Activated naive CD8-positive, alpha-beta T cell treated with anti-CD3 and anti-CD28 coated beads, Interleukin-2, amount 50 U/mL, for 16 hours (primary cell): ENCODE data around the gene MYO3A.

Source experiments
- DNase-seq: peaks from one replicate; pipeline ENCODE4 v3.0.0-alpha.2; 2020; ENCODE audit warnings: low read depth, low spot score

The MYO3A gene, protein sequence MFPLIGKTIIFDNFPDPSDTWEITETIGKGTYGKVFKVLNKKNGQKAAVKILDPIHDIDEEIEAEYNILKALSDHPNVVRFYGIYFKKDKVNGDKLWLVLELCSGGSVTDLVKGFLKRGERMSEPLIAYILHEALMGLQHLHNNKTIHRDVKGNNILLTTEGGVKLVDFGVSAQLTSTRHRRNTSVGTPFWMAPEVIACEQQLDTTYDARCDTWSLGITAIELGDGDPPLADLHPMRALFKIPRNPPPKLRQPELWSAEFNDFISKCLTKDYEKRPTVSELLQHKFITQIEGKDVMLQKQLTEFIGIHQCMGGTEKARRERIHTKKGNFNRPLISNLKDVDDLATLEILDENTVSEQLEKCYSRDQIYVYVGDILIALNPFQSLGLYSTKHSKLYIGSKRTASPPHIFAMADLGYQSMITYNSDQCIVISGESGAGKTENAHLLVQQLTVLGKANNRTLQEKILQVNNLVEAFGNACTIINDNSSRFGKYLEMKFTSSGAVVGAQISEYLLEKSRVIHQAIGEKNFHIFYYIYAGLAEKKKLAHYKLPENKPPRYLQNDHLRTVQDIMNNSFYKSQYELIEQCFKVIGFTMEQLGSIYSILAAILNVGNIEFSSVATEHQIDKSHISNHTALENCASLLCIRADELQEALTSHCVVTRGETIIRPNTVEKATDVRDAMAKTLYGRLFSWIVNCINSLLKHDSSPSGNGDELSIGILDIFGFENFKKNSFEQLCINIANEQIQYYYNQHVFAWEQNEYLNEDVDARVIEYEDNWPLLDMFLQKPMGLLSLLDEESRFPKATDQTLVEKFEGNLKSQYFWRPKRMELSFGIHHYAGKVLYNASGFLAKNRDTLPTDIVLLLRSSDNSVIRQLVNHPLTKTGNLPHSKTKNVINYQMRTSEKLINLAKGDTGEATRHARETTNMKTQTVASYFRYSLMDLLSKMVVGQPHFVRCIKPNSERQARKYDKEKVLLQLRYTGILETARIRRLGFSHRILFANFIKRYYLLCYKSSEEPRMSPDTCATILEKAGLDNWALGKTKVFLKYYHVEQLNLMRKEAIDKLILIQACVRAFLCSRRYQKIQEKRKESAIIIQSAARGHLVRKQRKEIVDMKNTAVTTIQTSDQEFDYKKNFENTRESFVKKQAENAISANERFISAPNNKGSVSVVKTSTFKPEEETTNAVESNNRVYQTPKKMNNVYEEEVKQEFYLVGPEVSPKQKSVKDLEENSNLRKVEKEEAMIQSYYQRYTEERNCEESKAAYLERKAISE (N-terminal part only)

DNA sequence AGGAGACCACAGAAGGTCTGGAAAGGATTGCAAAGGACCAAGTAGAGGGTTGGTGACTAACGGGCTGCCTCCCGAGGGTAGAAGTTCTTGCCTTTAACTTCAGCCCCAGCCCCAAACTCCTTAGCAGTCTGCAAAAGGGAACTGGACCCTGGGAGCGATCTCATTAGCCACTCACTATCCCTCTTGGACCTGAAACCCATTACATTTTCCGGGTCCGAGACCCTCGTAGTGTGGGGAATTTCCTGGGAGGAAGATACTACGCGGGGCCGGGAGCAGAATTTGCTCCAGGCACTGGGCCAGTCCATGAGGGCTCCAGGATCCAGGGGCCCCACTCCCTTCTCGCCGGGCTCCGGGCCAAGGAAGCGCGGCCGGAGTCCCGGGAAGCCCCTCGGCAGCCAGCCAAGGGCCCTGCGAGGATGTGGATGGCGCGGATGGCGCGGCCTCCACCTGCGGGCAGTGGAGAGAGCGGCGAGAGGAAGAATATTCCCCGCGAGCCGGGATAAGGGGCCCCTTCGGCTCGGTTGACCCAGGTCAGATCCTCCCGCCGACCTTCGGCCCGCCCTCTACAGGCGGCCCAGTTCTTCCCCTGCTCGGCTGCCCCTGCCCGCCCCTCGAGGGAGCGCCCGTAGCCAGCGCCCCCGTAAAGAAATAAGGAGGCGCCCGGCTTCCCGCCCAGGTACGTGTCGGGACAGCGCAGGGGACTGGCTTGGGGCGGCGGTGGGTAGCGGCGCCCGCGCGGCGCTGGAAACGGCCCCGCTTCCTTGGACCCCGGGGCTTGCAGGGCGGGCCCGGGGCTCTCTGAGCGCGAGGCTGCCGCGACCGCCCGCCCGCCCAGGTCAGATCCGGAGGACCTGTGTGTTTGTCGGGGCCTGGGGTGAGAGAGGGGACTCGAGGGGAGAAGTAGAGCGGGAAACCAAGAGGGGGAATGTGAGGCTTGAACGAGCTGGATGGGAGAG, at the start of gene MYO3A:
Gene MYO3A (plus strand): TSS at position 577 of the 956 bp plus-strand sequence. CDS start 17,882 bp downstream, outside the sequence.
- DNase-seq, result no peak

DNA sequence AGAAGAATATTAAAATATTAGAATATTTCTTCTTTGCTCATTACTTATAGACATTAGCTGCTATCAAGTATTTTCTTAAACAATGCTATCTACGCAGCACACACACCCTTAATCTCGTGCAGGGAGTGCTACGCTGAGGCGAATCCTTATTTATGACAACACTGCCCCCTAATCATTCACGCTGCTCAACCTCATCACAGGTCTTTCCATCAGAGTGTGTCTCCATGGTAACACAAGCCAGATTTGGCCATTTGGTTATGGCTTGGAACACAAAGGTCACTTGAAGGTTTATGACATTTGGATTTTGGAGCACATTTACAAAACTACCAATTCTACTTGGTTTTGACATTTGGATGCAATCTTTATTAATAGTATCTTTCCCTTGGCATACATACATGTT, 45.4 kb upstream of the MYO3A start:
- no peak for DNase-seq

DNA sequence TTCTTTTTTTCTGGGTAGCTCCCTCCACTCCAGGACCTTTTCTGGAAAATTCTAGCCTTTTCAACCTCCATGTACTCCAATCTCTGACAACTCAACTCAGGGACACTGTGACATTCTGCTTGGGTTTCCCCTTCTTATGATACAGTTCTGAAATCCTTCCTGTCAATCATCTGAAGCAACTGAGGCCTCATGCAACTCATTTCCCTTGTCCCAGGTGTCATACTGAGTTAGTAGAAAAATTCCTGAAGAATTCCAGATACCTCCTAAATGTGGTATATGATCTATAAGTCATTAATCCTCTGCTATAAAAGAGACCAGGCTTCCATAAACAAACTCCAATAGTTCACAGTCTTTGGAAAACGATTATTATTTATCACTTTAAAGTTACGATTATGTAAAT, 43.0 kb upstream of the MYO3A start:
- DNase-seq, result no peak

DNA sequence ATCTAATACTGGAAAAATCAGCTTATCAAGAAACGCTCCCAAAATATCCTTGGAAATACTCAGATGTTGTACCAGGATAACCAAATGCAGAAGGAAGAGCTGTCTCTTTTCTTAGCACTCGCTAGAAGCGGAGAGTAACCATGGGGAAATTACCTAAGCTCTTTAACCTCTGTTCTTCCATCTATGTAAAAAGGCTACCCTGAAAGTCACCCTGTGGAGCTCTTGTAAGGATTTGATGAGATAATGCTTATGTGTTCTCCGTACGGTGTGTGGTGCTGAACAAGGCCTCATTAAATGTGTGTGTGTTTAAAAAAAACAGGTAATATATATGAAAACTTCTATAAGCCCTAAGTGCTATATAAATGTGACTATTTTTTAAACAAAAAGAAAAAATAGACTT, 38.2 kb upstream of the MYO3A start:
- no peak for DNase-seq

DNA sequence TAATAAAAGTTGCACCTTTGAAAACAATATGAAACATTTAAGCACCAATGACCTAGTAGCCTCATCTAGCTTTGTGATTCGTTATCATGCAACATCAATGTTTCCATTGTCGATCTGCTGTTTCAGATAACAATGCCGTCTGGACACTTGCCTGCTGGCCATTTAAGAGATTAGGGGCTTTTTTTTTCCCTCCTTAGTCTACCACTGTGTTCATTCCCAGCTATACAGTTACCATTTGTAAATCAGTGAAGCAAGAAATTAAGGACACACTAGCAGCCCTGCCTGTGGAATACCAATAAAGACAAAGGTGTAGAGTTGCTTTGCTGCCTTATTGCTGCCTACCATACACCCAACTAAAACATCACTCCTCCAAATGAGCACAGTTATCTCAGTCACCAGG, 37.6 kb upstream of the MYO3A start:
- DNase-seq, result no peak

DNA sequence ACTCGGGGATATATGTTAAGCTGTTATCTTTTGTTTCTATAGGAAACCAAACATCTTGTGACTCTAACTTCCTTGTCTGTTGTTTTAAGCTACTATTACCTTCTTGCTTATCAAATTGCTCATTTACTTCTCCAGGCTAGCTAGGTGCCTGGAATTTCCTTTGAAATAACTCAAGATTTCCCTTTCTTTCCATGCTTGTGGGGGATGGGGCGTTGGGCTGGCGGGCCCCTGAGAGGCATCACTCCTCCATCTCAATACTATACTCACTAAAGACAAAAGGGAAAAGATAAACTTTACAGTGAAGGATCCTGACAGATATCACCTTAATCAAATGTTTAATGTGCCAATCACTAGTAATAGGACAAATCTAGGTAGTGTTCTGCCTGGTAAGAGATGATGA, 34.7 kb upstream of the MYO3A start:
- no peak for DNase-seq

DNA sequence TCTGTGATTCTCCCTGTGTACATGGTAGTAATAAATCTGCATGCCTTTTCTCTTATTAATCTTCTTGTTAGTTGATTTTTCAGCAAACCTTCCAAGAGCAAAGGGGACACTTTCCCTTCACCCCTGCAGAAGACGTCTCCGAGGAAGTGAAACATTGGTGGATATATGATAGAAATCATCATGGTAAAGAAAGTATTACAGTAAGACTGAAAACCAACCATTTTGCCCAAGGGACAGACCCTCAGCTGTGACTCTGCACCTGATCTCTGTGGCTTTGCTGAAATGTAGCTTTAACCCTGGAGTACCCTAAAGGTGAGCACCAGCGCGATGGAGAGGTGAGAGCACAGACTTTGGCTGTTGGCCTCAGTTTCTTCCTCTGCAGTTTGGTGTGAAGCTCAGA, 32.8 kb upstream of the MYO3A start:
- no peak for DNase-seq

DNA sequence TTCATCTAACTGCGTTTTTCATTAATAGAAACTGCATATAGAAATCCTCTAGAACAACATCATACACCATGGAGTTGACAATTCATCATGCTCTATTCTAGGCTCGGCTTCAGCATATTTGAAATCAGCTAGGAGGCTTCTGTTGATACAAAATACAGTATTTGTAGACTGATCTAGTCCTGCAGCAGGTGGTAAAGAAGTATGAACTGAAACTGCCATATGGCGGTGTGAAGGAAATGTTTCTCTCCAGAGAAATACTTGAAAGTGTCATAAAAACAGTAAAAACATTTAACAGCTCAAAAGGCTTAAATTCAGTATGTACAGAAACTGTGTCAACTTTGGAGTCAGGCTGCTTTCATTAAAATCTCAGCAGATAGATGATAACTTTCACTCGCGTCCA, 32.0 kb upstream of the MYO3A start:
- no peak for DNase-seq

DNA sequence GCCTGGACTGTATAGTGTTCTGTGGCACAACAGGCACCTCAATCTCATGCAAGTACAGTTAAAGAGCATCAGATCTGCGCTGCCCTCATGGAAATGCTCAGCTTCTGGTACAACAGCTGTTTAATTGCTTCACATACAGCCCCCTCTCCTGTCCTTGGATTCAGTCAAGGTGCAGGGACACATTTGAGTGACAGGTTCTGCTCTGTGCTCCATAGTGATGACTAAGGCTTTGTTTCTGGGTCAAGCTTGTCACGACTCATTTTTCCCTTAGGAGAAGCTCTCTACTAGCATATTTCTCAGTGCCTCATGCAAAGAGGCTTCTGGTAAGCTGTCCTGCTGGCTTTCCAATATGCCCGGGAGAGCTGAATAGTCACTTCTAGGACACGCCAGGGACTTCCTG, 26.8 kb upstream of the MYO3A start:
- no peak for DNase-seq

DNA sequence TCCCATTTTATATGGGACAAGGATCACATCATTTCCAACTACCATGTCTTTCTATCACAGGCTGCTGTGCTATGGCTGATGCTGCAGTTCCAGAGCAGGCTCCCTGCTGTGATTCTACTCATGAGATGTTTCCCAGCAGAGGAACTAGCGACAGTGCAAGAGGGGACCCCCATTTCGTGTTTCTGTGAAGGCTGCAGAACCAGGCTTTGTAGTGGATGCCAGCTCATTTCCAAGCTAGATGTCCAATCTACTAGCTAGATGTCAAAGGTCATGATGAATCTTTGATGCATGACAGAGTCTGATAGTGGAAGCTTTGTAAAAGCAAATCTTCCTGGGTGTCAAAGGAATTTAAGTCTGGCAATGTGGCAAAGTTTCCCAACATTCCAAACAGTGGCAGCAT, 21.2 kb upstream of the MYO3A start:
- no peak for DNase-seq

DNA sequence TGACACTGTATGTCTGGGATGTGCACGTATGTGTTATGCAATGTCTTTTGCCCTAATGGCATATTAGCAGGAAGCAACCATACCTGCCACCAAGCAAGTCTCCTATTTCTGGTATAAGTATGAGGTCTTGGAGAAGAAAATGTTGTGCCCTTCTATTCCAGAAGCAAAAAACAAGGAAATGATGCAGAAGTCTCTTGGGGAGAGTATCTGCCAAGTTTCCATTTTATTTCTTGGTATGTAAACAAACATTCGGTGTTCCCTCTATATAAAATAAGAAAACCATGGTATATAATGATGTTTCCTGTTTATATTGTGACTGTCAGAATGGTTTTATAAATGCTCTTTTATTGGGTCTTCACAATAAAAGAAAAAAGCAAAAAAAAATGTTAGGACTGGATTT, 19.3 kb upstream of the MYO3A start:
- no peak for DNase-seq

DNA sequence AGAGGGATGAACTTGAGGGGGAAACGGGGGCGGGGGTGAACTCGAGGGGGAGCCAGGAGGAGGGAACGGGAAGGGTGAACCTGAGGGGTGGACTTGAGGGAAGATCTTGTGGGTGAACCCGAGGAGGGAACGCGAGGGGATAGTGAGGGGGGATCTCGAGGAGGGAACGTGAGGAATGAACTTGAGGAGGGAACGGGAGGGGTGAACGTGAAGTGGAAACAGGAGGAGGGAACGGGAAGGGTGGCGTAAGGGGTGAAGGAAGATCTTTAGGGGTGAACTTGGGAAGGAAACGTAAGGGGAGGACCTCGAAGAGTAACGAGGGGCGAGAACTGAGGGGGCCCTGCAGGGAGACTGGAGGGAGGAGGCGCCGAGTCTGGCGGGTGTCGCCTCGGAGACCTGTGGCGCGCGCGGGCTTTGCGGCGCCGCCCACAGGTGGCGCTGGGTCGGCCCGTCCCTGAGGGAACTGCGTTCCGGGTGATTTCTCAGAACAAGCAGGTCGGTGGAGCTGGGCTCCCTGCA, 651 bp downstream of the MYO3A start:
- DNase-seq, result no peak

DNA sequence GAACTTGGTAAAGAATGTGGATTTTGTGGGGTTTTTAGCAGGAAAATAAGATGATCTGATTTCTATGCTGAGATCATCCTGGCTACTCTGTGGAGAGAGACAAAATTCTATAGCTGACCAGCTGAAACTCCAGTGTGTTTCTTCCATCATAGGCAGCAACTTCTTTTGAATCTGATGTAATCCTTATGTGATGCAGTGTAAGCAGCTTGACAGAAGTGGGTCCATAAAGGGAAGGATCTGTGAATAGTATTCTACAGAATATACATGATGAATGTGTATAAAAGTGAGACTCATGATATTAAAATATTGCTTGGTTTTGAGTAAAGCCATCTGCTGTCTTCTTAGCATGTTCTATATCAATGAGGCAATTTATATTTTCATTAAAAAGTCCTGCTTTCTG, 4.4 kb downstream of the MYO3A start:
- DNase-seq, result no peak

DNA sequence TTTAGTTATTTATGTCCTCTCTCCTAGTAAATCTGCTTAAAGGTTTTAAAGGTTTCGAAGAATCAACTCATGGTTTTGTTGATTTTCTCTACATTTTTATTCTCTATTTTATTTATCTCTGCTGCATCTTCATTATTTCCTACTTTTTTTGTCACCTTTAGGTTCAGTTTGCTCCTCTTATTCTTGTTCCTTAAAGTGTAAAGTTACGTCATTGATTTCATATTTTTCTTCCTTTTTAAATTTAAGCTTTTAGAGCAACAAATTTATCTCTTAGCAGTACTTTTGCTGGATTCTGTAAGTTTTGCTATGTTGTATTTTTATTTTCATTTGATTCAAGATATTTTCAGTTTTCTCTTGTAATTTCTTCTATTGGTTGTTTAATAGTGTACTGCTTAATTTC, 10.7 kb downstream of the MYO3A start:
- DNase-seq, result no peak

DNA sequence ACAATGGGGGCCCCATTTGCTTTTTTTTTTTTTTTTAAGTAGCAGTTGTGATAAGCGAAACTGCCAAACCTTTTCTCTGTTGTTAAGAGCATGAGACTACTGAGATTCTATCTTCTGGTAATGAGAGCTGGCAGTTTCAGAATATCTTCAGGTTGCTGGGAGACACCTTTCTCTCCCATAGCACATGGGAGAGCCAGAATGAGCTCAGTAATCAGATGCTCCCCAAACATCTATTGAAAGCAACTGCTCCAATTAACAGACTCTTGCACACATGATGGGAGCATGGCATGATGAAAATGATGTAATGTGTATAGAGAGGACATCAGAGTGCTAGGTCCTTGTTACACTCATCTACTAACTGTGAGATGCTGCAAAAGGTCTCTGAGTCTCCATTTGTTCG, 18.8 kb downstream of the MYO3A start:
- DNase-seq, result no peak

DNA sequence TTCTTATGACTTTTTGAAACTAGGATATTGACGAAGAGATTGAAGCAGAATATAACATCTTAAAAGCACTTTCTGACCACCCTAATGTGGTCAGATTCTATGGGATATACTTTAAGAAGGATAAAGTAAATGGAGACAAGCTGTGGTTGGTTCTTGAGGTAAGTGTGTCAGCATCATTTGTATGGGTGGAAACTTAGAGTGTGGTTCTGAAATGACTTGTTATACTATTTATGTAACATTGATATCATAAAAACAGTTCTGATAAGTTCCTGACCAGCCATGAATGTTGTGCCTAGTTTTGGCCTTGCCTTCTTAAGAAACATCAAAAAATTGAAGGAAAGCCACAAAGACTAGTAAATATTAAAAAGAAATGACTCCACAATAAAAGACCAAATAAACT, 20.8 kb downstream of the MYO3A start:
- no peak for DNase-seq

DNA sequence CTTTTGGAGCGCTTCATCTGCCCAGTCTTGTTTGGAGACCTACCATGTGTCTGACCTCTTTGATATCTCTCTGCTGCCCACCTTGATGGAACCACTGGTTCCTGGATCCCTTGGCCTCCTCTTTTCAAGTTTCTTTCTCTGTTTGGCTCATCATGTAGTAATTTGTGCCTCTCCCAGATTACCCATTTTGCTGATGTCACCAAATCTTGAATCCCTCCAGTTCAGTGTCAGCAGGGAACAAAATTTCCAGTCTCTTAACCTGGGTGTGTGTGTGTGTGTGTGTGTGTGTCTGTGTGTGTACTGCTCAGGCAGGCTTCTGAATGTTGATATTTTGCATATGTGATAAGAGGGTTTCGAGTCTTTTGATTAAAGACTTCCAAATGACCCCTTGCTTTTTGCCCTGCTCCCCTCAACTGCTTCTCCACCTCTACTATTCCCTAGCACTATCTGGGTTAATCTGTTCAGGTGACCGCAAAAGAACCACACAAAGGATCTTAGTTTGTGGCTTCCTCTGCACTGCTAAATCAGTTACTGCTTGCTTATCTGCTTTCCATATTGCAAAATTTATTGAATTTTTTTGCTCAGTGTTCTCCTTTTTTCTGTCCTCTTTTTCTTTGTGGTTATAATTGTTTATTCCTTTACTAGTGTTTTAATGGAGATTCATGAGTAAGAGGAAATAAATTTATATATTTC, 25.7 kb downstream of the MYO3A start:
- no peak for DNase-seq

DNA sequence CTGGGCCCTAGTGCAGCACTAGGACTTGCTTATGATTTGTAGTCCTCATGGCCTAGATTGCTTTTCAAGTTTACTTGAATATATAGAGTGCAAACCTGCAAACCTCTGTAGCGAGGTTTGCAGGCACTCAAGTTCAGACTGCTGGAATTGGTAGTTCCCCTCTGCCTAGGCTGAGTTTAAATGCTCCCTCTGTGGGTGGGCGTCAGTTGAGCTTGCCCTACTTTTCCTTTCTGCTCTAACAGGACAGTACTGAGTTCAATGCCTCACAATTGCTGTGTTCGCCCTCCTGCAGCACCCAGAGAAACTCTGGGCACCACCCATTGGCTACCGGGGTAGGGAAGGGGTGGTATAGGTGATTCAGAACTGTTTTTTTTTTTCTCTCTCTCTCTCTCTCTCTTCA, 31.6 kb downstream of the MYO3A start:
- no peak for DNase-seq

DNA sequence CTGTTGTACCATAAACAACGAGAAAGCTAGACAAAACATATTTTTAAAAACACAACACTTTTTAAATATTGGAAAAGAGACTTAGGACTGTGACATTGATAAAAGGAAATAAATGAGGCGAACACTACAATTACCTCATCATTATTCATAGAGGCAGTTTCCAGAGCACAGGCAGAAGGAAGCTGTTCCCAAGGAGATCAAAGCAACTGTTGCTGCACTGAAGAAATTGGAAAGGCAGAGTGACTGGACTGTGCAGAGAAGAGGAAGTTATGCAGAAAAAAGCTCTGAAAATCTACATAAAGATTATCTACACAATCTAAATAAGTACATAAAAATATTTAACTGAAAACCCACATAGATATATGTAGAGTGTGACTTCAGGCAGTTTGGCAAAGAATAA, 32.8 kb downstream of the MYO3A start:
- DNase-seq, result no peak

DNA sequence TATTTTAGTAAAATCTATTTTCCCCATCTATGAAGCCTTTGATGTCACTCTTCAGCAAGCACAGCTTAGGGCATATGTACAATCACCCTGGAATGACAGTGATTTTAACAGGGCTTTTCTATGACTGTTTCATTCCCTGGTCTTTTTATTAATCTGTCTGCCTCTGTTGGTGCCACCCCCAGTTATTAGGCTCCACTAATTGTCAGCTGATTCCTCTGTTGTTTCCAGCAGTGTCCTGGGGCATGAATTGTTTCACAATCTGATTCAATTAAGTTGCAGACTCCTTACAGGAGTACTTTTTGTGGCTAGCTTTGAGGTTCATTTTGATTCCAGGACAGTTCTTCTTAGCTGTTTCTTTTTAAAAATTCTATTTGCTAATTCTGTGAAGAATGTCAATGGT, 38.6 kb downstream of the MYO3A start:
- no peak for DNase-seq
